SU-DHL-6 (cell line): Measurements from ENCODE around the gene PDK4.

Source experiments
- H2AFZ ChIP-seq: fragments of 200-600 bp; sonication (generic); 2 replicates; pipeline ENCODE4 v1.6.1; 2014; ENCODE audit warnings: low read depth, mild to moderate bottlenecking, moderate library complexity, mixed read lengths, antibody characterized with exemption, low read length; ENCODE audit not compliant: severe bottlenecking
- H3F3A ChIP-seq: fragments of 200-600 bp; shearing (Covaris generic); 2 replicates; pipeline ENCODE4 v1.6.0; 2016; ENCODE audit warnings: antibody characterized with exemption, mild to moderate bottlenecking; ENCODE audit not compliant: insufficient read depth
- H3K27ac ChIP-seq: fragments of 200-600 bp; sonication (generic); 2 replicates; pipeline ENCODE4 v1.5.1; 2016; ENCODE audit warnings: low read depth, mild to moderate bottlenecking, low read length, moderate library complexity, mixed read lengths
- H3K27me3 ChIP-seq: fragments of 200-600 bp; sonication (generic), shearing (Covaris generic); 2 replicates; pipeline ENCODE4 v1.6.0; 2014; ENCODE audit warnings: mild to moderate bottlenecking, low read length
- H3K36me3 ChIP-seq: fragments of 200-600 bp; sonication (generic); 2 replicates; pipeline ENCODE4 v1.6.1; 2014; ENCODE audit warnings: mild to moderate bottlenecking, low read length, mixed read lengths
- H3K4me2 ChIP-seq: fragments of 300-600, 200-600 bp; shearing (Covaris generic), sonication (generic); 2 replicates; pipeline ENCODE4 v1.6.0; 2014; ENCODE audit warnings: low read length, low read depth, mild to moderate bottlenecking; ENCODE audit not compliant: poor library complexity, severe bottlenecking
- H3K4me3 ChIP-seq: fragments of 200-600 bp; sonication (generic); 2 replicates; pipeline ENCODE4 v1.5.1; 2014; ENCODE audit warnings: antibody characterized with exemption, low read length, mild to moderate bottlenecking, mixed read lengths; ENCODE audit not compliant: insufficient read depth, poor library complexity, severe bottlenecking
- H3K79me2 ChIP-seq: fragments of 200-600 bp; sonication (generic); 2 replicates; pipeline ENCODE4 v1.6.1; 2014; ENCODE audit warnings: mild to moderate bottlenecking, low read length, moderate library complexity; ENCODE audit not compliant: insufficient read depth
- H3K9ac ChIP-seq: fragments of 200-600 bp; sonication (generic); 2 replicates; pipeline ENCODE4 v1.7.0; 2014; ENCODE audit warnings: mild to moderate bottlenecking, low read length
- H3K9me2 ChIP-seq: fragments of 200-600 bp; sonication (generic); replicated peaks from 2 replicates; pipeline ENCODE4 v1.6.1; 2014; ENCODE audit warnings: low read length; ENCODE audit not compliant: insufficient read depth
- H3K9me3 ChIP-seq: fragments of 200-600 bp; sonication (generic); 2 replicates; pipeline ENCODE4 v1.6.1; 2014; ENCODE audit warnings: low read length, mixed read lengths; ENCODE audit not compliant: insufficient read depth
- H4K20me1 ChIP-seq: fragments of 200-600 bp; sonication (generic); 2 replicates; pipeline ENCODE4 v1.6.1; 2014; ENCODE audit warnings: low read depth, mild to moderate bottlenecking, antibody characterized with exemption, low read length, moderate library complexity, mixed read lengths
- CTCF ChIP-seq: fragments of 200-600 bp; sonication (generic); IDR thresholded peaks from one replicate; pipeline ENCODE4 v1.5.1; 2017; ENCODE audit warnings: antibody characterized with exemption, mild to moderate bottlenecking, low read length, moderate library complexity; ENCODE audit not compliant: insufficient read depth, poor library complexity, severe bottlenecking
- EZH2phosphoT487 ChIP-seq: fragments of 200-600 bp; sonication (generic), shearing (Covaris generic); conservative IDR thresholded peaks from 2 replicates; pipeline ENCODE4 v1.6.1; 2018; ENCODE audit warnings: mild to moderate bottlenecking, antibody characterized with exemption, low read length, moderate library complexity, mixed read lengths

Gene PDK4

GRCh38 chr7:95543312-95543711 is 53.0 kb downstream of the PDK4 start:
- Histone ChIP-seq H3K79me2 (no peaks in the 10 kb centered on the region), H3K36me3 (no peaks in the 10 kb centered on the region), H3F3A (no peaks in the 10 kb centered on the region), H3K4me2 (no peak overlapping the region), H3K9me2 (no peaks in the 10 kb centered on the region), H2AFZ (no peak overlapping the region), H3K9me3 (no peaks in the 10 kb centered on the region), H4K20me1 (no peaks in the 10 kb centered on the region), H3K27me3 (0 out of 2 replicates have a peak, but pooled peaks cover 3% of the 10 kb centered on the region), H3K4me3 (no peak overlapping the region), H3K27ac (no peak overlapping the region), H3K9ac (no peak overlapping the region)
- TF ChIP-seq CTCF (no peak), EZH2phosphoT487 (no peak)

GRCh38 chr7:95540366-95540765 is 56.0 kb downstream of the PDK4 start:
- Histone ChIP-seq H2AFZ (no peak overlapping the region), H3K4me2 (no peak overlapping the region), H3K4me3 (no peak overlapping the region), H3K9me3 (no peaks in the 10 kb centered on the region), H3K27ac (no peak overlapping the region), H3K36me3 (no peaks in the 10 kb centered on the region), H3K27me3 (no peaks in the 10 kb centered on the region), H3K9me2 (no peaks in the 10 kb centered on the region), H4K20me1 (no peaks in the 10 kb centered on the region), H3K79me2 (no peaks in the 10 kb centered on the region), H3F3A (no peaks in the 10 kb centered on the region), H3K9ac (no peak overlapping the region)
- TF ChIP-seq CTCF (no peak), EZH2phosphoT487 (no peak)

- H3K9me3 ChIP-seq = no peaks in the 10 kb centered on the region
- no peaks in the 10 kb centered on the region for H3F3A ChIP-seq
- H3K4me3 ChIP-seq = no peak overlapping the region
- H3K27ac ChIP-seq = no peak overlapping the region
- H3K79me2 ChIP-seq = no peaks in the 10 kb centered on the region
- no peak overlapping the region for H3K4me2 ChIP-seq
- TF ChIP-seq CTCF (no peak), EZH2phosphoT487 (no peak)
- no peaks in the 10 kb centered on the region for H4K20me1 ChIP-seq
- H3K27me3 ChIP-seq = no peaks in the 10 kb centered on the region
- no peak overlapping the region for H3K9ac ChIP-seq
- no peaks in the 10 kb centered on the region for H3K36me3 ChIP-seq
- H3K9me2 ChIP-seq = no peaks in the 10 kb centered on the region
- H2AFZ ChIP-seq = no peak overlapping the region
Observed at GRCh38 chr7:95539426-95539825, 56.9 kb downstream of the PDK4 start.
